Upper lobe of left lung (tissue), 4 donors: ENCODE measurements around the gene C1orf159.

Experiments
- CTCF ChIP-seq, 6 experiments: fragments of 450-650 bp in 4 of 6; fragments of 200-600 bp in 2 of 6; sonication (generic) in 2 of 6; IDR thresholded peaks; one replicate each; pipeline ENCODE4 v1.5.1; 2016 to 2019; ENCODE audit warnings: antibody characterized with exemption in 6 of 6
- EP300 ChIP-seq, 4 donors: sonication (generic); formaldehyde crosslinking; IDR thresholded peaks; one replicate each; pipeline ENCODE4 v1.5.1; 2017; ENCODE audit warnings: antibody characterized with exemption in 4 of 4, control low read depth in 2 of 4
- POLR2A ChIP-seq, 4 donors: fragments of 450-650 bp; IDR thresholded peaks; one replicate each; pipeline ENCODE4 v1.5.1; 2016 to 2017; ENCODE audit warnings: antibody characterized with exemption in 4 of 4, mild to moderate bottlenecking in 2 of 4
- POLR2AphosphoS5 ChIP-seq, 2 donors: sonication (generic); formaldehyde crosslinking; IDR thresholded peaks; one replicate each; pipeline ENCODE4 v1.5.1; 2017; ENCODE audit warnings: antibody characterized with exemption in 2 of 2

DNA sequence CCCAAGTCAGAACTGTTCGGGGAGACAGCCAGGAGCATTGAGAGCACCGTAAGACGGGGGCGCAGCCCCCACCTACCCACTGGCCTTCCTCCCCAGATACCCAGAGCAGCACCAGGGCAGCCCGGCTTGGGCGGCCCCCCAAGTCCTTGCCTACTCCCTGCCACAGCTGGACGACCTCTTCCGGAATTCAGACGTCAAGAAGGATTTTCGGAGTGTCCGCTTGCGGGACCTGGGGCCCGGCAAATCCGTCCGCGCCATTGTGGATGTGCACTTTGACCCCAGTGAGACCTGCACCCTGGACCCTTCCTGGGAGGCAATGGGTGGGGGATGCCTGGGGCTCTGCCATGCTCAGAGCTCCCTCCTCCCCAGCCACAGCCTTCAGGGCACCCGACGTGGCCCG lies 68.5 kb downstream of the C1orf159 start:
- TF ChIP-seq CTCF (IDR thresholded peaks at IDR 0.05): no peak
- no peak for TF ChIP-seq POLR2AphosphoS5 (IDR thresholded peaks at IDR 0.05)
- no peak for TF ChIP-seq POLR2A (IDR thresholded peaks at IDR 0.05)
- TF ChIP-seq EP300 (IDR thresholded peaks at IDR 0.05): no peak
